Stimulated activated memory B cell treated with anti-CD40 and anti-IgM and Interleukin-4, amounts not matched to agents 10 μg/mL and 1 μg/mL and 100 μg/mL, for 72 hours (primary cell): ENCODE results near the gene MAPK8IP1.
"Not testable (repeated sequence)": the region's sequence is repeated elsewhere in the genome, so short reads cannot be mapped to it uniquely, and the experiment has no call there.

ENCODE experiments used
- ATAC-seq: fragments of 150-1000 bp; cut with Tn5 transposase; 2 replicates; pipeline ENCODE4 v1.10.0; 2021
- H3K27ac Mint-ChIP-seq: one replicate; pipeline ENCODE4 v1.8.0; 2022; ENCODE audit warnings: mild to moderate bottlenecking, mixed read lengths
- H3K27me3 Mint-ChIP-seq: one replicate; pipeline ENCODE4 v1.8.0; 2022; ENCODE audit warnings: mixed read lengths
- H3K36me3 Mint-ChIP-seq: one replicate; pipeline ENCODE4 v1.8.0; 2022; ENCODE audit warnings: mixed read lengths
- H3K4me1 Mint-ChIP-seq: one replicate; pipeline ENCODE4 v1.8.0; 2022; ENCODE audit warnings: mixed read lengths
- H3K4me3 Mint-ChIP-seq: one replicate; pipeline ENCODE4 v1.8.0; 2022; ENCODE audit warnings: mild to moderate bottlenecking, moderate library complexity, mixed read lengths
- H3K9me3 Mint-ChIP-seq: one replicate; pipeline ENCODE4 v1.8.0; 2022; ENCODE audit warnings: mixed read lengths

MAPK8IP1 gene

GRCh38 chr11:45885274-45885920 is at the start of gene MAPK8IP1:
MAPK8IP1 (plus strand) TSS chr11:45885651; CDS start chr11:45885821, 170 bp downstream.
- H3K4me3 Mint-ChIP-seq: peak within 1 kb of the TSS; percentile 79
- no peaks in the 10 kb centered on the region for H3K9me3 Mint-ChIP-seq
- no peak within 1 kb of the TSS for H3K27ac Mint-ChIP-seq
- peaks cover 15% of the 10 kb centered on the region for H3K4me1 Mint-ChIP-seq
- H3K27me3 Mint-ChIP-seq: peaks cover 11% of the 10 kb centered on the region
- H3K36me3 Mint-ChIP-seq: peaks cover 31% of the 10 kb centered on the region
- ATAC-seq: peak; percentile 84

DNA sequence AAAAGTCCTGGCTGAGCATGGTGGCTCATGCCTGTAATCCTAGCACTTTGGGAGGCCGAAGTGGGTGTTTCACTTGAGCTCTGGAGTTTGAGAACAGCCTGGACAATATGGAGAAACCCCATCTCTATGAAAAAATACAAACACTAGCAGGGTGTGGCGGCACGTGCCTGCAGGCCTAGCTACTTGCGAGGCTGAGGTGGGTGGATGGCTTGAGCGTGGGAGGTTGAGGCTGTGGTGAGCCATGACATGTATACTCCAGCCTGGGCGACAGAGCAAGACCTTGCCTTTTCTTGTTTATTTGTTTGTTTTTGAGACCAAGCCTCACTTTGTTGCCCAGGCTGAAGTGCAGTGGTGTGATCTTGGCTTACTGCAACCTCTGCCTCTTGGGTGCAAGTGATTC is 46.2 kb upstream of the MAPK8IP1 start:
- H3K36me3 Mint-ChIP-seq: no peaks in the 10 kb centered on the region
- no peak overlapping the region for H3K27ac Mint-ChIP-seq
- peaks cover 20% of the 10 kb centered on the region for H3K4me1 Mint-ChIP-seq
- no peaks in the 10 kb centered on the region for H3K9me3 Mint-ChIP-seq
- H3K27me3 Mint-ChIP-seq: no peaks in the 10 kb centered on the region
- ATAC-seq: no peak
- no peak overlapping the region for H3K4me3 Mint-ChIP-seq

DNA sequence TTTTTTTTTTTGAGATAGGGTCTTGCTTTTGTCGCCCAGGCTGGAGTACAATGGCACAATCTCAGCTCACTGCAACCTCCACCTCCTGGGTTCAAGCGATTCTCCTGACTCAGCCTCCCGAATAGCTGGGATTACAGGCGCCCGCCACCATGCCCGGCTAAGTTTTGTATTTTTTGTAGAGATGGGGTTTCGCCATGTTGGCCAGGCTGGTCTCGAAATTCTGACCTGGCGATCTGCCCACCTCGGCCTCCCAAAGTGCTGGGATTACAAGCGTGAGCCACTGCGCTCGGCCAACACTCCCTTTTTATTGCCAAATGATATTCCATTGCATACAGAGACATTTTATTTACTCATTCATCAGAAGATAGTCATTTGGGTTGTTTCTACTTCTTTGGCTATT is 45.2 kb upstream of the MAPK8IP1 start:
- not testable (repeated sequence) for ATAC-seq, H3K27ac Mint-ChIP-seq
- peaks cover 22% of the 10 kb centered on the region for H3K4me1 Mint-ChIP-seq

GRCh38 chr11:45843158-45843924 is 42.1 kb upstream of the MAPK8IP1 start:
- Mint-ChIP-seq H3K36me3 (no peaks in the 10 kb centered on the region), H3K4me3 (peak overlapping the region; percentile 52), H3K27ac (peak overlapping the region; percentile 67), H3K9me3 (no peaks in the 10 kb centered on the region), H3K27me3 (no peaks in the 10 kb centered on the region), H3K4me1 (peaks cover 36% of the 10 kb centered on the region)
- ATAC-seq: peak; percentile 24

More for the DNA sequence above, 45.2 kb upstream of the MAPK8IP1 start:
- H3K4me3 Mint-ChIP-seq, H3K36me3 Mint-ChIP-seq, H3K27me3 Mint-ChIP-seq, H3K9me3 Mint-ChIP-seq: not testable (repeated sequence)

DNA sequence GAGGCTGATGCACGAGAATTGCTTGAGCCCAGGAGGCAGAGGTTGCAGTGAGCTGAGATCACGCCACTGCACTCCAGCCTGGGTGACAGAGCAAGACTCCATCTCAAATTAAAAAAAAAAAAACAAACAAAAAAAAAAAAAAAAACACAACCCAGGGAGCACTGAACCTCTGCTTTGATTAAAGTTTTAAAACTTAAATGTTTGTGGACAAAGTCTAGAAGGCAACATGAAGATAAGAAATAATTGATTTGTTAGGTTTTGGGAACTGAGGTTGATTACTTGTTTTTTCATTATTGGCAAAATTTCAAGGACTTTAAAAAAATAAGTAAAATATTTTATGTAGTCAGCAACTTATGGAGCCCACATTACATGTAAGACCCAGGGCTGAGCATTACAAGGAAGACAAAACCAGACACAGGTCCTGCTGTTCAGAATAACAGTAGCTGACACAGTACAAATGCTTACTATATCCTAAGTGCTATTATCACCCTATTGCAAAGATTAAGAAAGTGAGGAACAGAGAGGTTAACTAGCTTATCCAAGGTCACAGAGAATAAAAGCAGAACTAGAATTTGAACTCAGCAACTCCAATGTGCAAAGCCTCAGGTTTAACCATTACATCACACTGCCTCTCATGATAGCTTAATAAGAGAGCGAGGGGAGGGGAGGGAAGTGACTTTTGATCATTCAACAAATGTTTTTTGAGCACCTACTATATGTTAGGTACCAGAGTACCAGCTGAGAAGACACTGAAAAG is 40.5 kb upstream of the MAPK8IP1 start:
- H3K9me3 Mint-ChIP-seq: no peaks in the 10 kb centered on the region
- H3K27ac Mint-ChIP-seq: peak overlapping the region; percentile 90
- H3K27me3 Mint-ChIP-seq: no peaks in the 10 kb centered on the region
- H3K36me3 Mint-ChIP-seq: no peaks in the 10 kb centered on the region
- peaks cover 48% of the 10 kb centered on the region for H3K4me1 Mint-ChIP-seq
- no peak for ATAC-seq
- no peak overlapping the region for H3K4me3 Mint-ChIP-seq

DNA sequence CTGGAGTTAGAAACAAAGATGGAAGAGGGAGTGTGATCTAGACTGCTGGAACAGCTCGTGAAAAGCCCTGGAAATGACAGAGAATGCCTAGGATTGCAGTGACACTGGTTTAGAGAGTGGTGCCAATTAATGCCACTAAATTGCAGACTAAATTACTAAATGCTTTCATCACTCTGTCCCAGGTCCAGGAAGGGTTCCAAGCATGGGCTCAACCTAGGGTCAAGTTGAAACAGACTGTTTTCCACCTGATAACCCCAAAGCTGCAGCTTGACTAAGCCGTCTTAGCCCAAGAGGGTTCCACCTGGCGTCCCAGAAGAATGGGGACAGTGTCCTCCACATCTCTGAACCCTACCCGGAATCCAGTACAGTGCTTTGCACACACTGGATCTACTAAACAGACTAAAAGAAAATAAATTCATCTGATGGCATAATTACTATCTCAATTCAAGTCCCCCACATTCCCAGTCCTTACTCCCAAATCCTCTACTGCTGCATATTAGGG is 39.2 kb upstream of the MAPK8IP1 start:
- Mint-ChIP-seq H3K36me3 (no peaks in the 10 kb centered on the region), H3K9me3 (no peaks in the 10 kb centered on the region), H3K4me1 (peaks cover 60% of the 10 kb centered on the region), H3K27me3 (no peaks in the 10 kb centered on the region), H3K4me3 (peak overlapping the region; percentile 78), H3K27ac (peak overlapping the region; percentile 90)
- ATAC-seq: no peak

GRCh38 chr11:45846974-45847910 is 38.2 kb upstream of the MAPK8IP1 start, which contains the start of gene CRY2:
CRY2 (plus strand) TSS chr11:45847475; CDS start chr11:45847491, 16 bp downstream.
- H3K9me3 Mint-ChIP-seq: no peaks in the 10 kb centered on the region
- H3K4me3 Mint-ChIP-seq: peak within 1 kb of the TSS; percentile 78
- peak; percentile 97 for ATAC-seq
- peaks cover 67% of the 10 kb centered on the region for H3K4me1 Mint-ChIP-seq
- H3K36me3 Mint-ChIP-seq: no peaks in the 10 kb centered on the region
- H3K27ac Mint-ChIP-seq: peak within 1 kb of the TSS; percentile 90
- no peaks in the 10 kb centered on the region for H3K27me3 Mint-ChIP-seq

- no peaks in the 10 kb centered on the region for H3K36me3 Mint-ChIP-seq
- H3K4me3 Mint-ChIP-seq: peak overlapping the region; percentile 78
- peak; percentile 9 for ATAC-seq
- H3K9me3 Mint-ChIP-seq: no peaks in the 10 kb centered on the region
- H3K27me3 Mint-ChIP-seq: no peaks in the 10 kb centered on the region
- H3K27ac Mint-ChIP-seq: peak overlapping the region; percentile 90
- H3K4me1 Mint-ChIP-seq: peaks cover 73% of the 10 kb centered on the region
These were observed 37.5 kb upstream of the MAPK8IP1 start for GRCh38 chr11:45847911-45848316.

DNA sequence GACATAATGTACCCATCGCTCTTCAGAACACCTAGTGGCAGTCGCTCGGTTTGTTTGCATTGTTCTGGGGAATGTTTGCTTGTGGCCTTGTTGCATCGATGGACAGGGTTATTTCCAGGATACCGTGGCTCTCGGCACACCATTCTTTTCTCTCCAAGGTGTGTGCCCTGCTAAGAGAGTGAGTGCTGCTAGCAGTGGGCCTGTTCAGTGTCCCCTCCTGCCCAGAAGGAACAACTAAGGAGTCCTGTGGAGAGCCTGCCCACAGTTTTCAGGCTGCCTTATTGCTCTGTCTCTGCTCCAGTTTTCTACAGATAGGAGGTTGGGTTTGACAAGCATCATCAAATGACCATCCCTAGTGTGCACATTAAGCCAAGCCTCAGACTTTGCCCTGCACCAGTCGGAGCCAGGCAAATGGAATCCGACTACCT is 36.8 kb upstream of the MAPK8IP1 start:
- H3K36me3 Mint-ChIP-seq: no peaks in the 10 kb centered on the region
- peaks cover 66% of the 10 kb centered on the region for H3K4me1 Mint-ChIP-seq
- ATAC-seq: no peak
- H3K4me3 Mint-ChIP-seq: peak overlapping the region; percentile 78
- H3K9me3 Mint-ChIP-seq: no peaks in the 10 kb centered on the region
- no peak overlapping the region for H3K27ac Mint-ChIP-seq
- no peaks in the 10 kb centered on the region for H3K27me3 Mint-ChIP-seq

GRCh38 chr11:45850446-45850845 is 35.0 kb upstream of the MAPK8IP1 start:
- no peaks in the 10 kb centered on the region for H3K36me3 Mint-ChIP-seq
- ATAC-seq: no peak
- no peaks in the 10 kb centered on the region for H3K27me3 Mint-ChIP-seq
- no peak overlapping the region for H3K27ac Mint-ChIP-seq
- H3K9me3 Mint-ChIP-seq: no peaks in the 10 kb centered on the region
- H3K4me1 Mint-ChIP-seq: peaks cover 68% of the 10 kb centered on the region
- H3K4me3 Mint-ChIP-seq: peak overlapping the region; percentile 38

GRCh38 chr11:45851228-45851627 is 34.2 kb upstream of the MAPK8IP1 start:
- H3K4me1 Mint-ChIP-seq: peaks cover 60% of the 10 kb centered on the region
- ATAC-seq: no peak
- H3K9me3 Mint-ChIP-seq: no peaks in the 10 kb centered on the region
- no peaks in the 10 kb centered on the region for H3K36me3 Mint-ChIP-seq
- no peaks in the 10 kb centered on the region for H3K27me3 Mint-ChIP-seq
- no peak overlapping the region for H3K27ac Mint-ChIP-seq
- no peak overlapping the region for H3K4me3 Mint-ChIP-seq

DNA sequence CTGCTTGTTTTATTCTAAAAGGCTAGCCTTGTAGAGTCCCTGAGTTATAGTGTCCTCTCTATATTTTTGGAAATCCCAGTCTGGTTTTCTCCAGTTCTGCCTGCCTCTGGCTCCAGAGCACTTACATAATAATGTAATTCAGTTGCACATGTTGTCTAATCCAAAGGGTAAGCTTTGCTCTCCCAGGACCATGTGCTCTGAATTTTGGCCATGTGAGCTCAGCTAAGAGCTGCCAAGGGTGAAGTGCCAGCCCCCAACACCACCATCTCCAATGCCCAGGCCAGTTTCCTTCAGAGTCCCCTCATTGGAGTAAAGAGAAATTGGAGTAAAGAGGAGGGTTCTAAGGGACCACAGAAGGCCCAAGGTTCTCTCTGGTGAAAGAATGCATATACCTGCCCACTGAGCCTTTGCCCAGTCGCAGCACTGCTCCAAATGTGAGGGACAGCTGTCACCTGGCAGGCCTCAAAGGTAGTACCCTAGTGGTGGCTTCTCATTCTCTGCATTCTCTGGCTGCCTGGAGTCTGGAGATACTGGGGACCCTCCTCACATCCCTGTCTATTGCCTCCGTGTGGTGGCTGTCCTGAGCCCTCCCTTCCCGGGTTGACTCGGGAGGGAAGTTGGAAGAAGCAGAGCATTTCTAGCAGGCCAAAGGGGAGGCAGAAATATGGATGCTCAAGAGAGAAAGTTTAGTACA is 33.3 kb upstream of the MAPK8IP1 start:
- H3K27me3 Mint-ChIP-seq: no peaks in the 10 kb centered on the region
- H3K36me3 Mint-ChIP-seq: peaks cover 6% of the 10 kb centered on the region
- H3K4me3 Mint-ChIP-seq: peak overlapping the region; percentile 24
- no peaks in the 10 kb centered on the region for H3K9me3 Mint-ChIP-seq
- peak overlapping the region; percentile 44 for H3K27ac Mint-ChIP-seq
- ATAC-seq: no peak
- H3K4me1 Mint-ChIP-seq: peaks cover 56% of the 10 kb centered on the region

DNA sequence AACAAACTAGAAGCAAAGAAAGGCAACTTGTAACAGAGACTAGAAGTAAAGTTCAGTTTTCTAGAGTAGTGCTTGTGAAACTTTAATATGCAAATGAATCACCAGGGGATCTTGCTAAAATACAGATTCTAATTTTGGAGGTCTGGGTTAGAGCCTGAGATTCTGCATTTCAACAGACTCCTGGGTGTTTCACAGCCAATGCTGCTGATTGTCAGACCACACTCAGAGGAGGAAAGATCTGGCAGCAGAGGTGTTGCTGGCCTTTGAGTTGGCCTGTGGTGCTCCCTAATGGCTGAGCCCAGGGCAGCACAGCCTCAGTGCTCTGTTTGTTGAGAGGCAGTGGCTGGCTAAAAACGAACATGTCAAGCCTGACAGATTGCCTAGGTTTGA is 32.7 kb upstream of the MAPK8IP1 start:
- Mint-ChIP-seq H3K27ac (peak overlapping the region; percentile 44), H3K27me3 (no peaks in the 10 kb centered on the region), H3K9me3 (no peaks in the 10 kb centered on the region), H3K36me3 (peaks cover 10% of the 10 kb centered on the region), H3K4me3 (no peak overlapping the region), H3K4me1 (peaks cover 60% of the 10 kb centered on the region)
- ATAC-seq: peak; percentile 58
